ENCODE measurements around the gene PPP1R11. TPM values are rescaled to one million over a fixed set of nuclear protein-coding genes. Genes with fewer than 3 reads are reported as not detected.

The PPP1R11 gene
- total and polyA plus RNA-seq, 2 donors: 32.8 to 50.5 TPM

DNA sequence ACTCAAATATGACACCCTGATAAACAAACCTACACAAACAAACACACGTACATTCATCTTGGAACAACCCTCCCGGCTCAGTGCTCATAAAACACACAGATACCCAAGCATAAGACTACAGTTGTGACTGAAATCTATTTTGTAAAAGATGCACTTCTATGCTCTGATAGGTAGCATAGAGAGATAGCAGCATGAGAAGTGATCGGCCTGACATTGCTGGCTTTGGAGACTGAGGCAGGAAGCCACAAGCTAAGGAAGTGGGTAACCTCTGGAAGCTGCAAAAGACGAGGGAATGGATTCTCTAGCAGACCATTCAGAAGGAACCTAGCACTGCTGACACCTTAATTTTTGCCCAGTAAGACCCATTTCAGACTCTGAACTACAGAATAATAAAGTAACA is 10.2 kb downstream of the PPP1R11 start:
- 37% methylated on average over 4 of the region's 4 CpGs for WGBS
- no peaks in the 10 kb centered on the region for H3K36me3 ChIP-seq (ENCODE audit: control insufficient read depth in 2 of 2, insufficient read depth in 2 of 2, low read length in 1 of 2)
- H3K4me3 ChIP-seq (ENCODE audit: low read length in 2 of 2): no peak overlapping the region
- H3K4me1 ChIP-seq (ENCODE audit: control insufficient read depth in 2 of 2, insufficient read depth in 2 of 2, low read length in 2 of 2): peaks cover 0 to 29% of the 10 kb centered on the region in 2 donors
- no peaks in the 10 kb centered on the region for H3K9me3 ChIP-seq (ENCODE audit: control insufficient read depth in 2 of 2, insufficient read depth in 1 of 2, low read length in 1 of 2)
- peak in 1 of 9 donors; percentile 49 for DNase-seq (ENCODE audit: low read depth in 6 of 9, low spot score in 9 of 9)
- H3K27ac ChIP-seq (ENCODE audit: low read depth in 1 of 2, low read length in 1 of 2): no peak overlapping the region
- peaks cover 42 to 78% of the 10 kb centered on the region in 2 donors for H3K27me3 ChIP-seq (ENCODE audit: control insufficient read depth in 2 of 2, insufficient read depth in 1 of 2, low read length in 1 of 2)

DNA sequence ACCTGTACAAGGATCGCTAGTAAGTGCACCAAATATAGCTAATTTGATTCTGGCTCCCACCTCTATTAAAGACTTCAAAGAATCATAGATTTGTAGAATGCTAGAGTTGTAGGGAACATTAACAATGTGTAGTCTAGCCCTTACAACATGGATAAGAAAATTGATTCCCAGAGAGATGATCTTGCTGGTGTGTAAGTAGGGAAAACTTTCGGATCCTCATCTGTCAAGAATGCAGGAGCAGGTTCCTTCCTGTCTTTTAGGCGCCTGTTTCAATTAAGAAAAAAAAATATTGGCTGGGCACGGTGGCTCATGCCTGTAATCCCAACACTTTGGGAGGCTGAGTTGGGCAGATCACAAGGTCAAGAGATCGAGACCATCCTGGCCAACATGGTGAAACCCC is 20.9 kb downstream of the PPP1R11 start:
- peaks cover 0 to 3% of the 10 kb centered on the region in 2 donors for H3K4me1 ChIP-seq (ENCODE audit: control insufficient read depth in 2 of 2, insufficient read depth in 2 of 2, low read length in 2 of 2)
- no peak for DNase-seq (ENCODE audit: low read depth in 6 of 9, low spot score in 9 of 9)
- H3K36me3 ChIP-seq (ENCODE audit: control insufficient read depth in 2 of 2, insufficient read depth in 2 of 2, low read length in 1 of 2): no peaks in the 10 kb centered on the region
- no peaks in the 10 kb centered on the region for H3K9me3 ChIP-seq (ENCODE audit: control insufficient read depth in 2 of 2, insufficient read depth in 1 of 2, low read length in 1 of 2)
- no peak overlapping the region for H3K27ac ChIP-seq (ENCODE audit: low read depth in 1 of 2, low read length in 1 of 2)
- peaks cover 0 to 35% of the 10 kb centered on the region in 2 donors for H3K27me3 ChIP-seq (ENCODE audit: control insufficient read depth in 2 of 2, insufficient read depth in 1 of 2, low read length in 1 of 2)
- WGBS: 72% methylated on average over 5 of the region's 5 CpGs
- no peak overlapping the region for H3K4me3 ChIP-seq (ENCODE audit: low read length in 2 of 2)

DNA sequence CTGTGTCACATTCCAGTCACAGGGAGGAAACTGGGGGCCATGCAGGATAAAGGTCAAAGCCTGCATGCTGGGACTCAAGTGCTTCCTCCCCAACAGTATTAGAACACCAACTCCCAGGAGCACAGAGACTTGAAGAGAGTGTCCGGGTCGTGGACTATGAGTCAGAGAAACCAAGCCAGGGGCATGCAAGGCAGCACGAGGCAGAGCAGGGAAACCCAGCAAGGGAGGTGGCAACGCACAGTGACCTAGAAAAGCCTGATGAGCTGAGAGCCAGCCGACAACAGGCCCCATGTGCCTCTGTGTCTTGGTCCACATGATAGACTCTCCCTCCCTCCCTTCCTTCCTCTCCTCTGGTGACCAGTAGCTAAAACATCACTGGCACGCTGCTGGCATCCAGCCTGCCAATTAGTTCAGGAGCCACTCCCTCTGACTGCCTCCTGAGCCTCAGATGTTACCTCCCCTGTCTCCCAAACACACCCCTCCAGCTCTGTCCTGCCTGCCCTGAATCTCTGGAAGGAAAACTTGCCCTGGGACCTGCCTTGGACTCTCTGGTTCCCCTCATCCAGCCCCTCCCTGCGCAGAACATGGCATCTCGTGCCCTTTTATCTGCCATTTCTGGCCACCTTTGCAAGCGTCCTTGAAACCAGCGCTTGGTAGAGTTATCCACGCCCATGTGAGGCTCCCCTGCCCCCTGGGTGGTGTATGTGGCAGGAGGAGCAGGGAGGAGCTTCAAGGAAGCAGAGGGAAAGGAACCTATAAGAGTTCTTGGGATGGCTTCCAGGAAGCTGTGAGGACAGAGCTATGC is 24.8 kb downstream of the PPP1R11 start:
- DNase-seq (ENCODE audit: low read depth in 6 of 9, low spot score in 9 of 9): no peak
- Histone ChIP-seq H3K27me3 (ENCODE audit: control insufficient read depth in 2 of 2, insufficient read depth in 1 of 2, low read length in 1 of 2) (peaks cover 11 to 63% of the 10 kb centered on the region in 2 donors), H3K36me3 (ENCODE audit: control insufficient read depth in 2 of 2, insufficient read depth in 2 of 2, low read length in 1 of 2) (no peaks in the 10 kb centered on the region)

DNA sequence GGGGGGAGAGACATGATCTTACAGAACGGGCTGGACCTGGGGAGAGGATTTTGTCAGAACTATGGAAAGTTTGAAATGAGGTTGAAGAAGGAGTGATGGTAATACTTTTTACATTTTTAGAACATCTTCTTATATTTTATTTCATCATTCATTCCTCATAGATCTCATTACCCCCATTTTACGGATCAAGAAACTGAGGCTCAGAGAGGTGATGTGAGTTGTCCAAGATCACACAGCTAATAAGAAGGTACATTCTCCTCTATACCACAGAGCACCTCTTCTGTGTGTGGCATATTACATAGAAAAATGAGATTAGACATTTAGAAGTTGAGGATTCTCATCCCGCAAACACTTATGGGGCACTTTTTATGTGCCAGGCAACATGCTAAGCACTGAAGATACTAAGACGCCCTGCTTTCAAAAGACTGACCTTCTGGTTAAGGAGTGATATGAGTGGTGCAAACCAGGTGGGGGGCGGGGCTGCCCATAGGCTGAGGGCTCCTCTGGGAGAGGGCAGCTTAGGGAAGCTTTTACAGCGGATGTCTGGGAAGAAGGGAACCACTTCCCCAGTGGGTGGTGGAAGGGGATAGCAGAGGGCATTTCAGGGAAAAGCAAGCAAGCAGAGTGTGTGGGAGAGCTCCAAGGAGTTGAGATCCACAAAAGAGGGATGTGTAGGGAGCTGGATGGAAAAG is 26.0 kb downstream of the PPP1R11 start:
- H3K9me3 ChIP-seq (ENCODE audit: control insufficient read depth in 2 of 2, insufficient read depth in 1 of 2, low read length in 1 of 2): no peaks in the 10 kb centered on the region
- DNase-seq (ENCODE audit: low read depth in 6 of 9, low spot score in 9 of 9): no peak
- no peak overlapping the region for H3K27ac ChIP-seq (ENCODE audit: low read depth in 1 of 2, low read length in 1 of 2)
- peaks cover 0 to 12% of the 10 kb centered on the region in 2 donors for H3K4me1 ChIP-seq (ENCODE audit: control insufficient read depth in 2 of 2, insufficient read depth in 2 of 2, low read length in 2 of 2)
- no peaks in the 10 kb centered on the region for H3K36me3 ChIP-seq (ENCODE audit: control insufficient read depth in 2 of 2, insufficient read depth in 2 of 2, low read length in 1 of 2)
- H3K27me3 ChIP-seq (ENCODE audit: control insufficient read depth in 2 of 2, insufficient read depth in 1 of 2, low read length in 1 of 2): peaks cover 14 to 74% of the 10 kb centered on the region in 2 donors
- H3K4me3 ChIP-seq (ENCODE audit: low read length in 2 of 2): no peak overlapping the region
- 79% methylated on average over 6 of the region's 6 CpGs for WGBS

More for the DNA sequence above, 24.8 kb downstream of the PPP1R11 start:
- H3K4me1 ChIP-seq (ENCODE audit: control insufficient read depth in 2 of 2, insufficient read depth in 2 of 2, low read length in 2 of 2): peaks cover 0 to 3% of the 10 kb centered on the region in 2 donors
- no peak overlapping the region for H3K27ac ChIP-seq (ENCODE audit: low read depth in 1 of 2, low read length in 1 of 2)
- H3K4me3 ChIP-seq (ENCODE audit: low read length in 2 of 2): no peak overlapping the region
- 80% methylated on average over 11 of the region's 11 CpGs for WGBS
- no peaks in the 10 kb centered on the region for H3K9me3 ChIP-seq (ENCODE audit: control insufficient read depth in 2 of 2, insufficient read depth in 1 of 2, low read length in 1 of 2)

DNA sequence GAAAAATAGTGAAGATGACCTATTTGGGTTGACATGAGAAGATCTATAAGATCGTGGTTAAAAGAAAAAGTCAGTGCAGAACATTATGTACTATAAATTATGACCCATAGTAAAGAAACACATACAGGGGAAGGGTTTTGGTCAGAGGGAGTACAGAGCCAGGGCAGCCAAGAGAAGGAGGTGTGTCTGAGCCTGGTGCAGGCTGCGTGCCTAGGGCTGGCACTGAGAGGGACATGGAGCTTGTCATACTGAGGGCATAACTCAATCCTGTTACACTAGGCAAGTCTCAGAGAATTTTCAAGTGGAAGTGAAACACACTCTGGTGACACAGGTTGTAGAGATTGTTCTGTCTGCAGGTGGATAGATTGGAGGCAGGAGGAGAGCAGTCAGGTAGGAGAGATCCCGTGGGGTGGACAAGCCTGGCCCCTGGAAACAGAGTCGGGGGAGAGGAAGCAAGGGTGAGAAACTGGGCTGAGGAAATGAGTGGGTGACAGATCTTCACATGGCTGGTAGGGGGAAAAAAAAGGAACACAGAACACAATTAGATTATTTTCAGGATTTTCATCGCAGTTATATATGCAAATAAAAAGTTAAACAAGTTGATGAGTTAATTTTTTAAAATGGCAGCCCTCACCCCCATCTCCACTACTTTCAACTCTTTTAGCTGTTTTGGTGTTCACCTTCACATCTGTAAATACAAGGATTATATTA is 27.1 kb downstream of the PPP1R11 start:
- no peak overlapping the region for H3K27ac ChIP-seq (ENCODE audit: low read depth in 1 of 2, low read length in 1 of 2)
- DNase-seq (ENCODE audit: low read depth in 6 of 9, low spot score in 9 of 9): no peak
- H3K4me3 ChIP-seq (ENCODE audit: low read length in 2 of 2): no peak overlapping the region
- peaks cover 0 to 21% of the 10 kb centered on the region in 2 donors for H3K4me1 ChIP-seq (ENCODE audit: control insufficient read depth in 2 of 2, insufficient read depth in 2 of 2, low read length in 2 of 2)
- H3K27me3 ChIP-seq (ENCODE audit: control insufficient read depth in 2 of 2, insufficient read depth in 1 of 2, low read length in 1 of 2): peaks cover 18 to 79% of the 10 kb centered on the region in 2 donors
- H3K36me3 ChIP-seq (ENCODE audit: control insufficient read depth in 2 of 2, insufficient read depth in 2 of 2, low read length in 1 of 2): no peaks in the 10 kb centered on the region
- no peaks in the 10 kb centered on the region for H3K9me3 ChIP-seq (ENCODE audit: control insufficient read depth in 2 of 2, insufficient read depth in 1 of 2, low read length in 1 of 2)
- 55% methylated on average over 5 of the region's 5 CpGs for WGBS

DNA sequence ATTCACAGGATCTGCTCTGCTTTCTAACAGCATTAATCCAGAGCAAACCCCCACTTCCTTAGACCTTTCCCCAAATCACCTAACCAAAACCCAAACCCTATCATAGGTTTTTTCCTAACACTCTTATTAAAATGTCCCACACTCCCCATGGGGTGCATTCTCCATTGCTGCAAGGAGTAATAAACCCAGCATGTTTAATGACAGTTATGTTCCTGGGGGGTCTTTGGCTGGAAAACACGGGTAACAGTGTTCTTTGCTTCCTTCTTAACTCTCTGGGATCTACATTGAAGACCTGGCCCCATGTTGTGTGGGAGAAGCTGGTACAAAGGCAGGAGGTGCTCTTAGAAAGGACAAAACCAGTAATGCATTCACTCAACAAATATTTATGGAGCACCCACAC is 29.8 kb downstream of the PPP1R11 start:
- Histone ChIP-seq H3K4me1 (ENCODE audit: control insufficient read depth in 2 of 2, insufficient read depth in 2 of 2, low read length in 2 of 2) (peaks cover 12 to 36% of the 10 kb centered on the region in 2 donors), H3K36me3 (ENCODE audit: control insufficient read depth in 2 of 2, insufficient read depth in 2 of 2, low read length in 1 of 2) (no peaks in the 10 kb centered on the region), H3K9me3 (ENCODE audit: control insufficient read depth in 2 of 2, insufficient read depth in 1 of 2, low read length in 1 of 2) (no peaks in the 10 kb centered on the region), H3K27ac (ENCODE audit: low read depth in 1 of 2, low read length in 1 of 2) (no peak overlapping the region), H3K4me3 (ENCODE audit: low read length in 2 of 2) (no peak overlapping the region), H3K27me3 (ENCODE audit: control insufficient read depth in 2 of 2, insufficient read depth in 1 of 2, low read length in 1 of 2) (peaks cover 41 to 83% of the 10 kb centered on the region in 2 donors)
- no peak for DNase-seq (ENCODE audit: low read depth in 6 of 9, low spot score in 9 of 9)
- WGBS: 72% methylated on average over 1 of the region's 1 CpG

DNA sequence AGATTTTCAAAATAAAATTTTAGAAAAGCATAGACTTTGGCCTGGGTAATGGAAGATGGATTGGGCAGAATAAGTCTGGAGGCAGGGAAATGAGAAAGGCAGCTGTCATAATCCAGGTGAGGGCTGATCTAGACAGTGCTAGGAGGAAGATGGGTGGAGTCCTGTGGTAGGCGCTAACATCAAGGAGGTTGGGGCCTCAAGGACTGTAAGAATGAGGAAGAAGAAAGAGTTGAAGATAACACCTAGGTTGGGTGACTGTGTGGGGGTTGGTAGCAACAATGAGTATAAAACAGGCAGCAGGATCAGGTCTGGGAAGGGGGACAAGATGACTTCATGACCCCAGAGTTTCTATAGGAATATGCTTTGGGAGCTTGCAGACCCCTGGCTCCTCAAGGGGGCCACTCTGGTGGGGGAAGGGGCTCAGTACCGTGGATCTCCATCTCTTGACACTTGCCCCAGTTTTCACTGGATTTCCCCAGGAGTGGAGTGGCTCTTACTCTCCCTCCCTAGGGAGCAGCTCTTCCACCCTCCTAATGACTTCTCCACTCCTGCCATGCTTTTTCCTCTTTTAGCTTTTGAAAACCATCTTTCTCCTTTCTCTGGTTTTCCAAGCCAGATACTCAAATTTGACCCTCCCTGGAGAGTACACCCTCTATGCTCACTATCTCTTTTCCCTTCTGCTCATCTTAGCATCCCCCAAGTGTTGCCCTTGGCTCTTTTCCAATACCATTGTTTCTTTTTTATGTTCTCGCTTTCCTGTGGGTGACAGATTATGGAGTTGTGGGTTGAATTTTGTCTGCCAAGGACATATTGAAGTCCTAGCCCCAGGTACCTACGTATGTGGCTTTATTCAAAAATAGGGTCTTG is 31.1 kb downstream of the PPP1R11 start:
- WGBS: 53% methylated on average over 4 of the region's 4 CpGs
- peak in 3 of 9 donors; percentile 39 to 77 (median 51) for DNase-seq (ENCODE audit: low read depth in 6 of 9, low spot score in 9 of 9)
- H3K9me3 ChIP-seq (ENCODE audit: control insufficient read depth in 2 of 2, insufficient read depth in 1 of 2, low read length in 1 of 2): peaks cover 0 to 3% of the 10 kb centered on the region in 2 donors
- no peak overlapping the region for H3K27ac ChIP-seq (ENCODE audit: low read depth in 1 of 2, low read length in 1 of 2)
- H3K4me3 ChIP-seq (ENCODE audit: low read length in 2 of 2): no peak overlapping the region
- no peaks in the 10 kb centered on the region for H3K36me3 ChIP-seq (ENCODE audit: control insufficient read depth in 2 of 2, insufficient read depth in 2 of 2, low read length in 1 of 2)
- peaks cover 42 to 87% of the 10 kb centered on the region in 2 donors for H3K27me3 ChIP-seq (ENCODE audit: control insufficient read depth in 2 of 2, insufficient read depth in 1 of 2, low read length in 1 of 2)
- H3K4me1 ChIP-seq (ENCODE audit: control insufficient read depth in 2 of 2, insufficient read depth in 2 of 2, low read length in 2 of 2): peaks cover 13 to 47% of the 10 kb centered on the region in 2 donors

DNA sequence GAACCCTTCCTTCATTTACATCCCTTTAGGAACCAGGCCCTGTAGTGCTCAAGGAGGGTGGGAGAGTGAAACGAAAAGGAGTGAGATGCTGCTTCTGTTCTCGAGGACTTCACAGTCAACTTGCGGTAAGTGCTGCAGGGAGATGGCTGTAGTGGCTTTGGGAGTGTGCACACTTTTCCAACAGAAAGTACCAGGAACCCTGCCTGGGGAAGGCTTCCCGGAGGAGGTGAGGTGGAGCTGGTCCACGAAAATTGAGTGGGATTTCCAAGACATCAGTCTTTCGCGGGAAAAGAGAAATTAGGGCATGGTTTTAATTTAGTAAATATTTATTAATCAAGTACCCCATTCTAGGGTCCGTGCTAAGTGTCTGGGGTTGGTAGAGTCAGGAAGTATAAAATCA is 33.2 kb downstream of the PPP1R11 start:
- peaks cover 51 to 93% of the 10 kb centered on the region in 2 donors for H3K27me3 ChIP-seq (ENCODE audit: control insufficient read depth in 2 of 2, insufficient read depth in 1 of 2, low read length in 1 of 2)
- WGBS: 39% methylated on average over 8 of the region's 8 CpGs
- peaks cover 0 to 6% of the 10 kb centered on the region in 2 donors for H3K9me3 ChIP-seq (ENCODE audit: control insufficient read depth in 2 of 2, insufficient read depth in 1 of 2, low read length in 1 of 2)

More for the DNA sequence above, 33.2 kb downstream of the PPP1R11 start:
- no peak for DNase-seq (ENCODE audit: low read depth in 6 of 9, low spot score in 9 of 9)
- Histone ChIP-seq H3K4me3 (ENCODE audit: low read length in 2 of 2) (no peak overlapping the region), H3K36me3 (ENCODE audit: control insufficient read depth in 2 of 2, insufficient read depth in 2 of 2, low read length in 1 of 2) (no peaks in the 10 kb centered on the region), H3K27ac (ENCODE audit: low read depth in 1 of 2, low read length in 1 of 2) (no peak overlapping the region), H3K4me1 (ENCODE audit: control insufficient read depth in 2 of 2, insufficient read depth in 2 of 2, low read length in 2 of 2) (peaks cover 18 to 53% of the 10 kb centered on the region in 2 donors)
